AG09319 (cell line): ENCODE data around the gene EXOC3.

Experiments used
- DNase-seq: peaks from one replicate; pipeline ENCODE4 v3.0.0-alpha.2; 2010; ENCODE audit warnings: low read depth; ENCODE audit errors: extremely low read depth
- CTCF ChIP-seq: IDR thresholded peaks from 2 replicates; pipeline ENCODE4 v1.5.1; 2011; ENCODE audit warnings: low read depth, mild to moderate bottlenecking, inconsistent platforms, low read length, moderate library complexity

EXOC3 gene

GRCh38 chr5:420632-421286 lies 22.2 kb upstream of the EXOC3 start:
- TF ChIP-seq CTCF, result no peak
- DNase-seq, result no peak

- DNase-seq, result no peak
- no peak for TF ChIP-seq CTCF
Observed at GRCh38 chr5:421287-421880, 21.6 kb upstream of the EXOC3 start.

- no peak for TF ChIP-seq CTCF
- no peak for DNase-seq
Observed at GRCh38 chr5:421901-422300, 21.1 kb upstream of the EXOC3 start.

GRCh38 chr5:422323-423232 lies 20.4 kb upstream of the EXOC3 start:
- no peak for TF ChIP-seq CTCF
- no peak for DNase-seq

- no peak for DNase-seq
- TF ChIP-seq CTCF, result no peak
Observed at GRCh38 chr5:423233-423565, 19.8 kb upstream of the EXOC3 start.

- no peak for DNase-seq
- no peak for TF ChIP-seq CTCF
Observed at GRCh38 chr5:423626-424261, 19.2 kb upstream of the EXOC3 start.
